A673 (cell line): Measurements from ENCODE around the gene COBL.

ENCODE experiments used
- CTCF ChIP-seq: fragments of 300-800, 200-600 bp; sonication (generic); conservative IDR thresholded peaks from 2 replicates; pipeline ENCODE4 v1.5.1; 2017; ENCODE audit warnings: low read depth, mild to moderate bottlenecking, antibody characterized with exemption, low read length, moderate library complexity, mixed read lengths
- EZH2 ChIP-seq: fragments of 200-600 bp; sonication (generic); IDR thresholded peaks from 2 replicates; pipeline ENCODE4 v1.6.1; 2017; ENCODE audit warnings: borderline replicate concordance, low read depth, mild to moderate bottlenecking, mixed read lengths, antibody characterized with exemption, low read length; ENCODE audit not compliant: poor library complexity, severe bottlenecking

GRCh38 chr7:51310131-51310583 is 6.5 kb downstream of the COBL start:
- TF ChIP-seq CTCF: no peak
- no peak for TF ChIP-seq EZH2
